ENCODE results near the gene AKNA. TPM values are rescaled to one million over a fixed set of nuclear protein-coding genes. Genes with fewer than 3 reads are reported as not detected.

The AKNA gene
- polyA plus RNA-seq, 4 donors = 3.4 to 22.0 (median 12.8) TPM

DNA sequence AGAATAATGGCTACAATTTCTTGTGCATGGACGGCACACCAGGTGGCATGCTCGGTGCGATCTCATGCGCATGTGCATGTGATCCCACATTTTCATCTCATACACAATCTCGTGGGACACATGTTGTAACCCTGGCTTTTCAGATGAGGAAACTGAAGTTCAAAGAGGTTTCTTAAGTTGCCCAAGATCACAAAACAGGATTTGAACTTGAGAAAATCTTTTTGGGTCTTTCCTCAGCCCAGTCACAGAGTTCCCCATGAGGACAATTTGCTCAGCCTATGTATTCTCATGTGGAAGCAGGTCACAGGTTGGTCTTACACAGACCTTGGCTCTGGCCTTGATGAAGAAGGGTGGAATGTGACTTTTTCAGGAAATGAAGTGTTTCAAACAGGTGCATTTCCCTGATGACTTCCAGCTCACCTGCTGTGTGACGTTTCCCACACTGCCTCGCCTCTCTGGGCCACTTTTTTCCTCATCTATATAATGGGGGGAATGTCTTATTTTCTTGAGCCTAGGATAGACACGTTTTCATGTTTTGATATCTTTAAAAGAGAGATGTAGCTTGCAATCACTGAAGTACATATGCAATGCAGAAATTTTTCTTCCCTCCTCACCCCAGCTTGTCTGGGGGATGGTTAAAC lies 71.9 kb downstream of the AKNA start:
- H3K27ac ChIP-seq (ENCODE audit: low read depth in 1 of 3, low read length in 2 of 3) = no peak overlapping the region
- H3K27me3 ChIP-seq (ENCODE audit: control insufficient read depth in 3 of 3, insufficient read depth in 3 of 3, low read length in 3 of 3) = no peaks in the 10 kb centered on the region
- H3K9me3 ChIP-seq (ENCODE audit: control insufficient read depth in 2 of 2, insufficient read depth in 1 of 2, low read depth in 1 of 2, low read length in 1 of 2) = no peaks in the 10 kb centered on the region
- H3K4me1 ChIP-seq (ENCODE audit: control insufficient read depth in 3 of 3, insufficient read depth in 2 of 3, low read depth in 1 of 3, low read length in 2 of 3) = no peaks in the 10 kb centered on the region
- DNase-seq (no peak), FAIRE-seq (no peak)
- H3K4me3 ChIP-seq (ENCODE audit: low read depth in 1 of 3, low read length in 3 of 3) = no peak overlapping the region
- H3K36me3 ChIP-seq (ENCODE audit: control insufficient read depth in 3 of 3, insufficient read depth in 2 of 3, low read depth in 1 of 3, low read length in 3 of 3) = peaks cover 0 to 11% (median 0%) of the 10 kb centered on the region in 3 donors
- 78 to 85% (median 85%) methylated on average over 8 of the region's 8 CpGs for WGBS, 3 donors

DNA sequence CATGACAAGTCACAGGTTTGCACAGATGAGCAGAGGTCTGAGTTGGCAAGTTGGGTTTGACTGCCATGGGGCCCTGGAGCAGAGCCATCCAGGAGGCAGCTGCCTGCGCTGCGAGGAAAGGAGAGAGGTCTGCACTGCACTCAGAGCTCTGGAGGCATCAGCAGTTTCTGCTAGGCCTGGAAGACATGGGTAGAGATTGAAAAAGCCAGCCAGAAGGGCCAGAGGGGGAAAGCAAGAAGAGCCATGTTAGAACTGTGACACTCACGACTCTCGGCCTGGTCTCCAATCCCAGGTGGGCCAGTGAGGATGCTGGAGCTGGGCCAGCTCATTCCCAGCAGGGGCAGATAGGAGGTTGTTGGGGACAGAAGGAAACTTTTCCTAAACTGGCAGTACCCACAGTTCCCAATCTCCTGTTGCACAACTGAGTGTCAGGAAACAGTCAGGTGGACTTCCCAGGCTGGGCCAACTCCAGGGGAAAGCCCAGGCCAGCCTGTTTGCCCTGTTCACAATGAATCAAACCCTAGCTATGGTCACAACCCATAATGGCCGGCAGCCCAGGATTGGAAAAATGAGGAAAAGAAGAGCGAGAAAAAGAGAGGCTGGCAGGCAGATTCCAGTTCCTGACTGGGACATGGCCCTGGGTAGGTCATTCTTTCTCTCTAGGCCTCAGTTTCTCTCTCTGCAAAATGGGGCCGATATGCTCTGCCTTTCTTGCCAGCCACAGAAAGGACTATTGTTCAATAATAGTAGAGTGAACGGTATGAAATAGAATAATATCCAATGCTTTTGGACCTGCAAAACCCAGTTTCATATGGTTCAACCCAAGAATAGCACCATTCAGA lies 72.7 kb downstream of the AKNA start:
- Histone ChIP-seq H3K9me3 (ENCODE audit: control insufficient read depth in 2 of 2, insufficient read depth in 1 of 2, low read depth in 1 of 2, low read length in 1 of 2) (no peaks in the 10 kb centered on the region), H3K4me1 (ENCODE audit: control insufficient read depth in 3 of 3, insufficient read depth in 2 of 3, low read depth in 1 of 3, low read length in 2 of 3) (no peaks in the 10 kb centered on the region), H3K36me3 (ENCODE audit: control insufficient read depth in 3 of 3, insufficient read depth in 2 of 3, low read depth in 1 of 3, low read length in 3 of 3) (peaks cover 0 to 16% (median 0%) of the 10 kb centered on the region in 3 donors), H3K27ac (ENCODE audit: low read depth in 1 of 3, low read length in 2 of 3) (no peak overlapping the region), H3K27me3 (ENCODE audit: control insufficient read depth in 3 of 3, insufficient read depth in 3 of 3, low read length in 3 of 3) (no peaks in the 10 kb centered on the region), H3K4me3 (ENCODE audit: low read depth in 1 of 3, low read length in 3 of 3) (no peak overlapping the region)
- FAIRE-seq = no peak
- 87 to 89% (median 88%) methylated on average over 8 of the region's 8 CpGs for WGBS, 3 donors
- no peak for DNase-seq

DNA sequence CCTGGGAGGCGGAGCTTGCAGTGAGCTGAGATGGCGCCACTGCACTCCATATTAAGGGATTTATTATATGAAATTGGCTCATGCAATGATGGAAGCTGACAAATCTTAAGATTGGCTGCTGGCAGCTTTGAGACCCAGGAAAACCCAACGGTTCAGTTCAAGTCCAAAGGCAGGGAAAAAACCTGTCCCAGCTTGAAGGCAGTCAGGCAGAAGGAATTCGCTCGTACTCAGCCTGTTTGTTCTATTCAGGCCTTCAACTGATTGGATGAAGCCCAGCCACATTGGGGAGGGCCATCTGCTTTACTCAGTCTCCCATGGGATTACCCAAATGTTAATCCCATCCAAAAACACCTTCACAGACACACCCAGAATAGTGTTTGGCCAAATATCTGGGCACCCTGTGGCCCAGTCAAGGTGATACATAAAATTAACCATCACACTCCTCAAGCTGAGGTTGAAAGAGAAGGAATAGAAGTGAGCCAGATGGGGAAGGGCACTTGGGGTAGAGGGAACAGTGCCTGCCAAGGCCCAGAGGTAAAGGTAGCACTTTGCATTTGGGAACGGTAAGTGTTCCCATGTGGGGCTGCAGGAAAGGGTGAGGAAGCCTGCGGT lies 73.4 kb downstream of the AKNA start:
- DNase-seq (no peak), FAIRE-seq (no peak)
- Histone ChIP-seq H3K4me1 (ENCODE audit: control insufficient read depth in 3 of 3, insufficient read depth in 2 of 3, low read depth in 1 of 3, low read length in 2 of 3) (no peaks in the 10 kb centered on the region), H3K36me3 (ENCODE audit: control insufficient read depth in 3 of 3, insufficient read depth in 2 of 3, low read depth in 1 of 3, low read length in 3 of 3) (peaks cover 0 to 16% (median 0%) of the 10 kb centered on the region in 3 donors), H3K4me3 (ENCODE audit: low read depth in 1 of 3, low read length in 3 of 3) (no peak overlapping the region), H3K27ac (ENCODE audit: low read depth in 1 of 3, low read length in 2 of 3) (no peak overlapping the region), H3K9me3 (ENCODE audit: control insufficient read depth in 2 of 2, insufficient read depth in 1 of 2, low read depth in 1 of 2, low read length in 1 of 2) (no peaks in the 10 kb centered on the region), H3K27me3 (ENCODE audit: control insufficient read depth in 3 of 3, insufficient read depth in 3 of 3, low read length in 3 of 3) (no peaks in the 10 kb centered on the region)
- 81 to 87% (median 81%) methylated on average over 7 of the region's 7 CpGs for WGBS, 3 donors

DNA sequence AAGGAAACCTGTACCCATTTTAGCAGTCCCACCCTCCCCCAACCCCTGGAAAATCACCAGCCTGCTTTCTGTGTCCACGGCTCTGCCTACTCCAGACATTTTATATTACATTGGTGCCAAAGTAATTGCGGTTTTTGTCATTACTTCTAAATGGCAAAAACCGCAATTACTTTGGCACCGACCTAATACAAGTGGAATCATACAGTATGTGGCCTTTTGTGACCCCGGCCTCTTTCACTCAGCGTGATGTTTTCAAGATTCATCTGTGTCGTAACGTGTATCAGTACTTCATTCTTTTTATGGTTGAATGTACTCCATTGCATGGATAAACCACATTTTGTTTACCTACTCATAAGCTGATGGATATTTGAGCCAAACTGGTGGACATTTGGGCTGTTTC lies 74.6 kb downstream of the AKNA start:
- Histone ChIP-seq H3K9me3 (ENCODE audit: control insufficient read depth in 2 of 2, insufficient read depth in 1 of 2, low read depth in 1 of 2, low read length in 1 of 2) (no peaks in the 10 kb centered on the region), H3K4me1 (ENCODE audit: control insufficient read depth in 3 of 3, insufficient read depth in 2 of 3, low read depth in 1 of 3, low read length in 2 of 3) (no peaks in the 10 kb centered on the region), H3K4me3 (ENCODE audit: low read depth in 1 of 3, low read length in 3 of 3) (no peak overlapping the region), H3K27ac (ENCODE audit: low read depth in 1 of 3, low read length in 2 of 3) (no peak overlapping the region), H3K36me3 (ENCODE audit: control insufficient read depth in 3 of 3, insufficient read depth in 2 of 3, low read depth in 1 of 3, low read length in 3 of 3) (peaks cover 0 to 28% (median 0%) of the 10 kb centered on the region in 3 donors), H3K27me3 (ENCODE audit: control insufficient read depth in 3 of 3, insufficient read depth in 3 of 3, low read length in 3 of 3) (no peaks in the 10 kb centered on the region)
- WGBS, 3 donors = 85 to 93% (median 89%) methylated on average over 8 of the region's 8 CpGs
- FAIRE-seq = no peak
- DNase-seq = no peak

DNA sequence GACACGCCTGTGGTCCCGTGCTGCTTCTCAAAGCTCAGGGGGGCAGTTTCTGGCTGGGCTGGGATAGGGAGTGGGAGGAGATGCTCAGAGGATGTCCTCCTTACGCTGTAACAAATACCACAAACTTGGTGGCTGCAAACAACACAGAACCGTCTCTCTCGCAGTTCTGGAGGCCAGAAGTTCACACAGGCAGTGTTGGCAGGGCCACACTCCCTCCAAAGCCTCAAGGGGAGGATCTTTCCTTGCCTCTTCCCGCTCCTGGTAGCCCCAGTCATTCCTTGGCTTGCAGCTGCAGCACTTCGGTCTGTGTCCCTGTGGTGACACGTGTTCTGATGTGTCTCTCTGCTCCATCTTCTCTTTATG lies 75.3 kb downstream of the AKNA start:
- 72 to 75% (median 72%) methylated on average over 8 of the region's 8 CpGs for WGBS, 3 donors
- no peak for DNase-seq
- Histone ChIP-seq H3K9me3 (ENCODE audit: control insufficient read depth in 2 of 2, insufficient read depth in 1 of 2, low read depth in 1 of 2, low read length in 1 of 2) (no peaks in the 10 kb centered on the region), H3K36me3 (ENCODE audit: control insufficient read depth in 3 of 3, insufficient read depth in 2 of 3, low read depth in 1 of 3, low read length in 3 of 3) (peaks cover 0 to 33% (median 0%) of the 10 kb centered on the region in 3 donors), H3K4me1 (ENCODE audit: control insufficient read depth in 3 of 3, insufficient read depth in 2 of 3, low read depth in 1 of 3, low read length in 2 of 3) (no peaks in the 10 kb centered on the region), H3K27ac (ENCODE audit: low read depth in 1 of 3, low read length in 2 of 3) (no peak overlapping the region), H3K27me3 (ENCODE audit: control insufficient read depth in 3 of 3, insufficient read depth in 3 of 3, low read length in 3 of 3) (no peaks in the 10 kb centered on the region), H3K4me3 (ENCODE audit: low read depth in 1 of 3, low read length in 3 of 3) (no peak overlapping the region)
- FAIRE-seq = no peak

DNA sequence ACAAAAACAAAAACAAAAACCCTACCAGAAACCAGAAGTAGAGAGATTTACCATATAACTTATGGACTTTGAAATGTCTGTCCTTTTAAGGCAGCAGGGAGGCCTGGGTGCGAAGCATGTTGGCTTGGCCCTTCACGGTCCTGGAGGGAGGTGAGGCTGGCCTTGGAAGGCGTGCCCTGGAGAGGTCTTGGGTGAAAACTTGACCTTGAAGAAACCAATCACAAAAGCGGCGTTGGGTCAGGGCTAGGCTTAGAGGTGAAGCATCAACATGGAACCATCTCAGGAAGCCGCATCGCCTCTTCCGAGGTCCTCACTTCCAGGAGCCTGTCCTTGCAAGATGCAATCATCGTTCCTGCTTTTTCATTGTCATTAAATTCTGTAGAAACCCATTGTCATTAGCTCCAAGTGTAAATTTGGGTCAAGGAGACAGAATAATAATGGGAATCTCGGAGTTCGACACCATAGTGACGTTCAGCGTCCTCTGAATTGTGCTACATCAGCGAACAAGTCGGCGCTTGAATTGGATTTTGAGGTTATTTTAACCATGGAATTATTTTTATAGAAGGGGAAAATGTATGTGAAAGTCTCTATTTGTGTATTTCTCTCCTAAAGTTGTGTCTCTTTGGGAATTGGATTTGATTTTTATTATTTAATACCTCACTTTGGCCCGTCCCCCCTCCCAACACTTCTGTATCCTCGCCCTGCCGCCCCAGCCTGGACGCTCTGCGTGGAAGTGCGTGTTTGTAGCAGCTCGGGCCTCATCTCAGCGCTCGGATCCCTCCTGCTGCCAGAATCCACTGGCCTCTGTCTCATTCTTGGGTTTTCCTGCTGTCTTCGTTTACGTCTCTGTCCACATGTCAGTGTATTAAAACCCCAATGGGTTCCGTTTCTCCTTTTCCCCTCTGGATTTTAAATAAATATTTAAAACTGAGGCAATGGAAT lies 75.9 kb downstream of the AKNA start:
- Histone ChIP-seq H3K4me1 (ENCODE audit: control insufficient read depth in 3 of 3, insufficient read depth in 2 of 3, low read depth in 1 of 3, low read length in 2 of 3) (no peaks in the 10 kb centered on the region), H3K4me3 (ENCODE audit: low read depth in 1 of 3, low read length in 3 of 3) (no peak overlapping the region), H3K36me3 (ENCODE audit: control insufficient read depth in 3 of 3, insufficient read depth in 2 of 3, low read depth in 1 of 3, low read length in 3 of 3) (peaks cover 0 to 40% (median 0%) of the 10 kb centered on the region in 3 donors), H3K9me3 (ENCODE audit: control insufficient read depth in 2 of 2, insufficient read depth in 1 of 2, low read depth in 1 of 2, low read length in 1 of 2) (no peaks in the 10 kb centered on the region), H3K27me3 (ENCODE audit: control insufficient read depth in 3 of 3, insufficient read depth in 3 of 3, low read length in 3 of 3) (no peaks in the 10 kb centered on the region), H3K27ac (ENCODE audit: low read depth in 1 of 3, low read length in 2 of 3) (no peak overlapping the region)
- FAIRE-seq (no peak), DNase-seq (no peak)
- WGBS, 3 donors = 84 to 89% (median 88%) methylated on average over 28 of the region's 28 CpGs

DNA sequence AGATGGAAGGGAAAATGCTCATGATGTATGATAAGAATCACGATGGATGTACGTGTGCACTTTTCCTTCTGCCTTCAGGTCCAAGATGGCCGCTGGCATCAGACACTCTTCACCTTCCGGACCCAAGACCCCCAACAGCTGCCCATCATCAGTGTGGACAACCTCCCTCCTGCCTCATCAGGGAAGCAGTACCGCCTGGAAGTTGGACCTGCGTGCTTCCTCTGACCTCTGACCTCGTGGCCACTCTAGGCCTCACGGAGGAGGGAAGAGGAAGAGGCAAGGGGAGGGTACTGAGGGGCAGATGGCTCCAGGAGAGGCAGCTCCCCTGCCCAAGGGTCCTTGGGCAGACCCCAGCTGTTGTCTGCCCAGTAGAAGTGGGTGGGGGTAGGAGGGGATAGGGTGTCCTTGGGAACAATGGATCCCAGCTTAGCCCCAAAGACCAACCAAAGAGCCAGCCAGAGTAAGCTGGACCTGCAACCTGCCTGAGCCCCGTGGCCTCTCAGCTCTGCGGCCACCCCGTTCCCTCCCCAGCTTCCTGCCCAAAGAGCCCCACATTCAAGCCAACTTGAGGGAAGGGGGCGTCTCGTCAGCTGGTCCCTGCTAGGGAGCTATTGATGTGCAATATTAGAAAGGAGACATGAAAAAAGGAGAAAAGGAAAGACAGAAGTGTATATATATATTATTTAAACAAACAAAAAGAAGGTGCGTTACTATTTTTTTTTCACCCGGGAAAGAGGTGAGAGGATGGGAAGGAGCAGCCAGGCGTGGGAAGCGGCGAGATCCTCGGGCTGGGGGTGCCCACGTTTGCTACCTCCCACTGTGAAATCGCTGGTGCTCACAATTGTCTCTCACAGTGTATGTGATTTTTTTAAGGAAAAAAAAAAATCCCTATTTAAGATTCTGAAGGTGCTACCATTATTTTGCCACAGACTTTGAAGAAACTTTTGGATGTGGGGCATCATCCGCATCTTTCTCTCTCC lies 77.0 kb downstream of the AKNA start:
- no peaks in the 10 kb centered on the region for H3K27me3 ChIP-seq (ENCODE audit: control insufficient read depth in 3 of 3, insufficient read depth in 3 of 3, low read length in 3 of 3)
- no peaks in the 10 kb centered on the region for H3K4me1 ChIP-seq (ENCODE audit: control insufficient read depth in 3 of 3, insufficient read depth in 2 of 3, low read depth in 1 of 3, low read length in 2 of 3)
- DNase-seq (no peak), FAIRE-seq (no peak)
- 85 to 89% (median 89%) methylated on average over 21 to 22 of the region's 22 CpGs for WGBS, 3 donors
- H3K9me3 ChIP-seq (ENCODE audit: control insufficient read depth in 2 of 2, insufficient read depth in 1 of 2, low read depth in 1 of 2, low read length in 1 of 2) = no peaks in the 10 kb centered on the region
- peaks cover 0 to 50% (median 0%) of the 10 kb centered on the region in 3 donors for H3K36me3 ChIP-seq (ENCODE audit: control insufficient read depth in 3 of 3, insufficient read depth in 2 of 3, low read depth in 1 of 3, low read length in 3 of 3)
- H3K27ac ChIP-seq (ENCODE audit: low read depth in 1 of 3, low read length in 2 of 3) = no peak overlapping the region
- no peak overlapping the region for H3K4me3 ChIP-seq (ENCODE audit: low read depth in 1 of 3, low read length in 3 of 3)
